Progenitor cell of endocrine pancreas (in vitro differentiated cells): ENCODE measurements around the gene GRHPR. TPM values are rescaled to one million over a fixed set of nuclear protein-coding genes. Genes with fewer than 3 reads are reported as not detected.

Experiments used
- DNase-seq: peaks from one replicate; pipeline ENCODE4 v3.0.0; 2021; ENCODE audit warnings: low spot score; ENCODE audit not compliant: unreplicated experiment
- H3K27ac Mint-ChIP-seq: 2 replicates; pipeline ENCODE4 v1.8.0; 2021; ENCODE audit warnings: mild to moderate bottlenecking, moderate library complexity, mixed read lengths
- H3K27me3 Mint-ChIP-seq: 2 replicates; pipeline ENCODE4 v1.8.0; 2021; ENCODE audit warnings: mixed read lengths
- H3K36me3 Mint-ChIP-seq: 2 replicates; pipeline ENCODE4 v1.8.0; 2022; ENCODE audit warnings: mixed read lengths; ENCODE audit not compliant: insufficient read depth
- H3K4me1 Mint-ChIP-seq: 2 replicates; pipeline ENCODE4 v1.8.0; 2021; ENCODE audit warnings: low read depth, mixed read lengths
- H3K4me3 Mint-ChIP-seq: 2 replicates; pipeline ENCODE4 v1.8.0; 2021; ENCODE audit warnings: low read depth, mild to moderate bottlenecking, moderate library complexity, mixed read lengths
- H3K9me3 Mint-ChIP-seq: 2 replicates; pipeline ENCODE4 v1.8.0; 2021; ENCODE audit warnings: low read depth, mixed read lengths
- CTCF ChIP-seq: fragments of 200-600 bp; sonication (generic); IDR thresholded peaks from one replicate; pipeline ENCODE4 v1.5.0; 2021; ENCODE audit warnings: antibody characterized with exemption, mild to moderate bottlenecking; ENCODE audit not compliant: unreplicated experiment
- total RNA-seq: library from RNA; stranded (reverse); gene quantifications from 2 replicates; pipeline ENCODE4 v1.2.1, GENCODE V29; 2021

Gene GRHPR
- total RNA-seq, 1 donor from 2014 or later, result 98.0 TPM

GRCh38 chr9:37455884-37456647, 33.6 kb downstream of the GRHPR start:
- no peak overlapping the region for H3K4me3 Mint-ChIP-seq
- no peaks in the 10 kb centered on the region for H3K27me3 Mint-ChIP-seq
- H3K27ac Mint-ChIP-seq, result no peak overlapping the region

GRCh38 chr9:37456817-37457216, 34.3 kb downstream of the GRHPR start:
- peaks cover 12% of the 10 kb centered on the region for H3K4me1 Mint-ChIP-seq

More at GRCh38 chr9:37455884-37456647, 33.6 kb downstream of the GRHPR start:
- Mint-ChIP-seq H3K36me3 (peaks cover 10% of the 10 kb centered on the region), H3K4me1 (peaks cover 10% of the 10 kb centered on the region), H3K9me3 (no peaks in the 10 kb centered on the region)
- TF ChIP-seq CTCF, result no peak
- no peak for DNase-seq

GRCh38 chr9:37464006-37464405, 41.5 kb downstream of the GRHPR start:
- DNase-seq, result no peak
- Mint-ChIP-seq H3K36me3 (peaks cover 6% of the 10 kb centered on the region), H3K27me3 (no peaks in the 10 kb centered on the region), H3K27ac (peak overlapping the region; percentile 100), H3K9me3 (no peaks in the 10 kb centered on the region), H3K4me3 (peak overlapping the region; percentile 98), H3K4me1 (peaks cover 29% of the 10 kb centered on the region)
- TF ChIP-seq CTCF, result no peak

More at GRCh38 chr9:37456817-37457216, 34.3 kb downstream of the GRHPR start:
- Mint-ChIP-seq H3K9me3 (no peaks in the 10 kb centered on the region), H3K4me3 (no peak overlapping the region), H3K27me3 (no peaks in the 10 kb centered on the region), H3K36me3 (peaks cover 10% of the 10 kb centered on the region), H3K27ac (peak overlapping the region; percentile 59)
- DNase-seq, result no peak
- no peak for TF ChIP-seq CTCF

GRCh38 chr9:37464426-37465248, 42.1 kb downstream of the GRHPR start:
- no peak for DNase-seq
- Mint-ChIP-seq H3K4me3 (peak overlapping the region; percentile 98), H3K27ac (peak overlapping the region; percentile 100), H3K27me3 (no peaks in the 10 kb centered on the region), H3K4me1 (peaks cover 29% of the 10 kb centered on the region), H3K36me3 (peaks cover 6% of the 10 kb centered on the region), H3K9me3 (no peaks in the 10 kb centered on the region)
- no peak for TF ChIP-seq CTCF

- no peaks in the 10 kb centered on the region for H3K27me3 Mint-ChIP-seq
- H3K36me3 Mint-ChIP-seq, result peaks cover 6% of the 10 kb centered on the region
- H3K27ac Mint-ChIP-seq, result peak within 1 kb of the TSS; percentile 100
- no peak for TF ChIP-seq CTCF
- H3K9me3 Mint-ChIP-seq, result no peaks in the 10 kb centered on the region
- H3K4me3 Mint-ChIP-seq, result peak within 1 kb of the TSS; percentile 98
- peaks cover 29% of the 10 kb centered on the region for H3K4me1 Mint-ChIP-seq
- peak; percentile 97 for DNase-seq
These were observed 42.9 kb downstream of the GRHPR start, which contains the start of gene ZBTB5 for GRCh38 chr9:37465249-37466036. ZBTB5 (minus strand) TSS chr9:37465450; CDS start chr9:37442551, 22,899 bp downstream.
